Uterus (tissue), 4 donors: ENCODE results near the gene PAX3. TPM values are rescaled to one million over a fixed set of nuclear protein-coding genes. Genes with fewer than 3 reads are reported as not detected.
A peak's percentile ranks its signal among the peaks of the same experiment; 100 is the strongest.

Experiments used
- DNase-seq, 2 donors: peaks; one replicate each; pipeline ENCODE4 v3.0.0-alpha.2; 2019 to 2020
- H3K27ac ChIP-seq, 2 donors: fragments of 200-600 bp; sonication (generic); 1 replicate in 1 of 2; 2 replicates in 1 of 2; pipeline ENCODE4 v1.5.1; 2016 to 2018
- H3K27me3 ChIP-seq, 2 donors: fragments of 200-600 bp; sonication (generic); one replicate each; pipeline ENCODE4 v1.5.1; 2018 to 2019; ENCODE audit warnings: control low read depth in 1 of 2
- H3K36me3 ChIP-seq, 2 donors: fragments of 200-600 bp; sonication (generic); one replicate each; pipeline ENCODE4 v1.5.1; 2019; ENCODE audit warnings: control low read depth in 1 of 2
- H3K4me1 ChIP-seq, 2 donors: fragments of 200-600 bp; sonication (generic); one replicate each; pipeline ENCODE4 v1.5.1; 2018 to 2019; ENCODE audit warnings: control low read depth in 1 of 2
- H3K4me3 ChIP-seq, 2 donors: fragments of 200-600 bp; sonication (generic); 1 replicate in 1 of 2; 2 replicates in 1 of 2; pipeline ENCODE4 v1.5.1; 2018 to 2019; ENCODE audit warnings: mild to moderate bottlenecking in 1 of 2
- H3K9me3 ChIP-seq, 2 donors: fragments of 200-600 bp; sonication (generic); one replicate each; pipeline ENCODE4 v1.5.1; 2019; ENCODE audit warnings: control low read depth in 1 of 2
- CTCF ChIP-seq, 4 experiments: fragments of 200-600 bp in 2 of 4; fragments of 450-650 bp in 2 of 4; sonication (generic) in 2 of 4; IDR thresholded peaks; one replicate each; pipeline ENCODE4 v1.5.1; 2016 to 2019; ENCODE audit warnings: antibody characterized with exemption in 4 of 4, mild to moderate bottlenecking in 2 of 4, moderate library complexity in 1 of 4
- POLR2A ChIP-seq, 2 donors: fragments of 450-650 bp; IDR thresholded peaks; one replicate each; pipeline ENCODE4 v1.6.1; 2016; ENCODE audit warnings: antibody characterized with exemption in 2 of 2, mild to moderate bottlenecking in 1 of 2, moderate library complexity in 1 of 2
- intact Hi-C: fragments of 100-400 bp; cut with DNase I; formaldehyde crosslinking; loops from one replicate; pipeline ENCODE4 v1.15.1; 2023; ENCODE audit warnings: low total_unique reads
- total RNA-seq, 4 donors: library from RNA; depleted of rRNA in 3 of 4; stranded (reverse); fragments of >200 nt in 3 of 4; gene quantifications; one replicate each; pipeline versions ENCODE4 v1.1.0 to v1.2.4, GENCODE V29; 2014 to 2023
- donor health status: DM: yes; HTN: yes; CAD: no.

PAX3 gene
- total RNA-seq, 4 donors from 2014 or later, result not detected

GRCh38 chr2:222295368-222296062 lies 3.3 kb downstream of the PAX3 start:
- H3K36me3 ChIP-seq, result no peaks in the 10 kb centered on the region
- no peak overlapping the region for H3K27ac ChIP-seq
- H3K4me3 ChIP-seq, result peak overlapping the region in 1 of 2 donors; percentile 14
- peaks cover 0 to 8% of the 10 kb centered on the region in 2 donors for H3K4me1 ChIP-seq
- TF ChIP-seq POLR2A (IDR thresholded peaks at IDR 0.05), result no peak
- no peak for TF ChIP-seq CTCF (IDR thresholded peaks at IDR 0.05)
- DNase-seq, result no peak
- H3K9me3 ChIP-seq, result no peaks in the 10 kb centered on the region
- intact Hi-C loops, result no loop called here
- H3K27me3 ChIP-seq, result peaks cover 32 to 84% of the 10 kb centered on the region in 2 donors

GRCh38 chr2:222294996-222295367 lies 3.8 kb downstream of the PAX3 start:
- DNase-seq, result no peak
- TF ChIP-seq CTCF (IDR thresholded peaks at IDR 0.05) (no peak), POLR2A (IDR thresholded peaks at IDR 0.05) (no peak)
- Histone ChIP-seq H3K36me3 (no peaks in the 10 kb centered on the region), H3K27me3 (peaks cover 32 to 84% of the 10 kb centered on the region in 2 donors), H3K9me3 (no peaks in the 10 kb centered on the region), H3K4me3 (peak overlapping the region in 1 of 2 donors; percentile 14), H3K4me1 (peaks cover 0 to 8% of the 10 kb centered on the region in 2 donors), H3K27ac (no peak overlapping the region)
- intact Hi-C loops, result no loop called here

GRCh38 chr2:222293660-222294630 lies 4.9 kb downstream of the PAX3 start:
- no peak for TF ChIP-seq POLR2A (IDR thresholded peaks at IDR 0.05)
- no peak for TF ChIP-seq CTCF (IDR thresholded peaks at IDR 0.05)
- no peak overlapping the region for H3K4me3 ChIP-seq
- intact Hi-C loops, result no loop called here
- H3K27ac ChIP-seq, result no peak overlapping the region
- peaks cover 0 to 8% of the 10 kb centered on the region in 2 donors for H3K4me1 ChIP-seq
- H3K9me3 ChIP-seq, result no peaks in the 10 kb centered on the region
- H3K27me3 ChIP-seq, result peaks cover 30 to 85% of the 10 kb centered on the region in 2 donors
- no peaks in the 10 kb centered on the region for H3K36me3 ChIP-seq
- DNase-seq, result no peak

- no peaks in the 10 kb centered on the region for H3K36me3 ChIP-seq
- H3K4me1 ChIP-seq, result no peaks in the 10 kb centered on the region
- H3K4me3 ChIP-seq, result no peak overlapping the region
- intact Hi-C loops, result no loop called here
- peaks cover 25 to 85% of the 10 kb centered on the region in 2 donors for H3K27me3 ChIP-seq
- H3K9me3 ChIP-seq, result no peaks in the 10 kb centered on the region
- TF ChIP-seq CTCF (IDR thresholded peaks at IDR 0.05) (no peak), POLR2A (IDR thresholded peaks at IDR 0.05) (no peak)
- no peak for DNase-seq
- no peak overlapping the region for H3K27ac ChIP-seq
Measured at GRCh38 chr2:222292149-222293134, 6.4 kb downstream of the PAX3 start.
